GM21619 (cell line): Measurements from ENCODE around the gene INTS12.

ENCODE experiments used
- ATAC-seq: cut with Tn5 transposase; IDR thresholded peaks from one replicate; pipeline ENCODE4 v1.9.1; 2021; ENCODE audit not compliant: unreplicated experiment

The INTS12 gene

GRCh38 chr4:105686571-105686970 is 21.9 kb downstream of the INTS12 start:
- ATAC-seq: no peak

- ATAC-seq: no peak
Observed at GRCh38 chr4:105683038-105683437, 25.5 kb downstream of the INTS12 start.

DNA sequence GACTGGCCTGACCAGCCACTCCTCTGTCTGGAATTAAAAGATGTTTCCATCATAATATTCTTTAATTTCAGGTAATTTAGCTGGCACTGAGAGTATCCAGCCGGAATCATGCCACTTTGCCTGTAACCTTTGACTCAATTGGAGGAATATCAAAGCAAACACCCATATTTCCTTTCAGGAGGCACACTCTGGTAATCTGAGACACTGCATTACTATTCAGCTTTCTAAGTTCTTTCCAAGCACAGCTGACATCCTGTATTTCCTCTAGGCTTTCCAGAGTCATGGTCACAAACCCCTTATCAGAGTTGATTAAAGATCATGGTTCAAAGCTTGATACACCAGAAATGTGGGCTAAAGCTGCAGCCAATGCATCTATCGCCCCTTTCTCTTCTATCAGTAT is 29.3 kb downstream of the INTS12 start:
- no peak for ATAC-seq

GRCh38 chr4:105677709-105678108 is 30.8 kb downstream of the INTS12 start:
- no peak for ATAC-seq

DNA sequence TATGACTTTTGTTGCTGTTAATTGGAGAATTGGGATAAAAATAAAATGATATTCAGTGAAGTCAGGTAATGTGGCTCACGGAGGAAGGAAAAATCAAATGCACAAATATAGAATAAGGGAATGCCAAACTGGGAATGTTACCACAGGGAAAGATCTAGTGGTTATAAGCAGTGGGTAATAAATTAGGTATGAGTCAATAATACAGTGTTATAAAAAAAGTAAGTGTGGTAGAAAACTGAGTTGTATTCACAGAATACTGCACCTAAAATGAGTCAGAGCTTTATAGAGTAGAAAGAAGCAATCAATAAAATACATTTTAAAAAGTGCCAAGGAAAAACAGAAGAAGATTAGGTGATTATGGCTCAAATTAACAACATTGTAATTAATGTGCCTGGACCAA is 34.5 kb downstream of the INTS12 start:
- ATAC-seq: no peak

DNA sequence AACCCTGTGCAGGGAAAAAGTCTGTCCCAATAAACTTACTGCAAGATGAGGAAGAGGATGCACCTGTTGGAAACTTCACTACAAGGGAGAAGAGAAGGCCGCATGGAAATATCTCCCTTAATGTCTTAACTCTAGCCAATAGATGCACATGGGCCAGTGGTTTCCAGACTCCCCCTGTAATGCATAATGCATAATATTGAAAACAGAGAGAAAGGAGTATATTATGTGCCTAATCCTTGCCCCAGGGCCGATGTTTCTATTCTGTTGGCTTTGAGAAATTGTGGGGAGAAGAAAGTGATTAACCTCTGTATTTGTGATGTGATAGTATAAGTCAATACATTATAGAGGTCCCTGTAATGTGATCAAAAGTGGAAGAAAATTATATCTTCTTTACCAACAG is 37.2 kb downstream of the INTS12 start:
- ATAC-seq: no peak

DNA sequence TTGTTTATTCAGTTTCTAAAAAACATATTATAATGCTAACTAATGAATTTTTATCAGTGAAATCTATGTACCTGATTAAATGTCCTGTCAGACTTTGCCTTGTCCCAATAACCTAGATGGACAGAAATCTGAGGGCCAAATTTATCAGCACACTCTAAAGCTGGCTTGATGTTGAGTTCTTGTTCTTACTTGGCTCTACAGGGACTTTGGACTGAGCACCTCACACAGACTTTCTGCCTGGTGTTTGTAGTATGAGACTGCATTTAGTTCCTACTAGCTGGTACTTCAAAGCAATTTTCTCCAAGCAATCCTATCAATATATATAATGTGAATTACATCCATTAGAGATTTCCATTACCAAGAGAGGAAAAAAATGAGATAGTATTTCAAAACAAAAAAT is 37.8 kb downstream of the INTS12 start:
- ATAC-seq: no peak

GRCh38 chr4:105666693-105667092 is 41.8 kb downstream of the INTS12 start:
- peak; percentile 42 for ATAC-seq

DNA sequence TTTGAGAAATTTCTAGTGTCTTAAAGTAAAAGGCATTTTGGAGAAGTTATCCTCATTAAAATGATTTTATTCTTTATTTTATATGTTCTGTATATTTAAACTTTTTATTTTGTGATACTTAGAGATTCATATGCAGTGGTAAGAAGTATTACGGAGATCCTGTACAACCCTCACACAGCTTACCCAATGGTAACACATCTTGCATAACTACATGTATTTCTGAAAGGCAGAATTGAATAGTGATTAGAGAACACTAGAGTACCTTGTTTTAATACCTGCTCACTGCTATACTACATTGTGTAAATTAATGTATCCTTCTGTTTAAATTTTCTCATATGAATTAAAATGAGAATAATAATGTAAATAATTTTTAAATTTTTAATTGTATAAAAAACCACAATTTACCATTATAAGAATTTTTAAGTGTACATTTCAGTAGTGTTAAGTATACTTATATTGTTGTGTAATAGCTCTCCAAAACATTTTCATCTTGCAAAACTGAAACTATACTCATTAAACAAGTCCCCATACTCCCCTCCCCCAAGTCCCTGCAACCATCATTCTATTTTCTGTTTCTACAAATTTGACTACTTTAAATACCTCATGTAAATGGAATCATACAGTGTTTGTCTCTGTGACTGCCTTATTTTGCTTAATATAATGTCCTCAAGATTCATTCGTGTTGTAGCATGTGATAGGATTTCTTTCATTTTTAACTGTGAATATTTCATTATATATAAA is 45.4 kb downstream of the INTS12 start:
- no peak for ATAC-seq

- no peak for ATAC-seq
Observed at GRCh38 chr4:105661028-105661427, 47.5 kb downstream of the INTS12 start.

DNA sequence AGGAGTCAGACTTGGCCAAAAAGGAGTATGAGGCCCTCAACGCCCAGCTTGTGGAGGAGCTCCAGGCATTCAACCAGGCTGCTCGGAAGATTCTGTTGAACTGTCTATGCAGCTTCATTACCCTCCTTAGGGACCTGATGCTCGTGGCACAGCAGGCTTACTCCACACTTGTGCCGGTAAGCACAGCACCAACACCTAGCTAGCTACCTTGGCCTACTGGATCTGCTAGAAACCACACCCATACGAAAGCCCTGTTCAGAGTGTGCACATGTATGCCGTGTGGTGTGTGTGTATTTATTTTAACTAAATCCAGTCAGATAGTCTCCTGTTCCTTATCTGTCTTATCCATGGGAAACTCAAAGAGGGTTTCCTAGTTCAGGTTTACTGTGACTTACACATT is 49.3 kb downstream of the INTS12 start:
- ATAC-seq: no peak

GRCh38 chr4:105657117-105657765 is 51.2 kb downstream of the INTS12 start:
- ATAC-seq: no peak

- ATAC-seq: no peak
Observed at GRCh38 chr4:105652286-105652888, 56.1 kb downstream of the INTS12 start.

GRCh38 chr4:105651884-105652283 is 56.6 kb downstream of the INTS12 start:
- no peak for ATAC-seq

GRCh38 chr4:105650190-105650589 is 58.3 kb downstream of the INTS12 start:
- no peak for ATAC-seq

GRCh38 chr4:105645440-105645839 is 63.0 kb downstream of the INTS12 start:
- ATAC-seq: no peak

- no peak for ATAC-seq
Observed at GRCh38 chr4:105644257-105644656, 64.2 kb downstream of the INTS12 start.

- ATAC-seq: no peak
Observed at GRCh38 chr4:105641845-105642244, 66.6 kb downstream of the INTS12 start.

- peak; percentile 78 for ATAC-seq
Observed at GRCh38 chr4:105637408-105638176, 70.9 kb downstream of the INTS12 start.

DNA sequence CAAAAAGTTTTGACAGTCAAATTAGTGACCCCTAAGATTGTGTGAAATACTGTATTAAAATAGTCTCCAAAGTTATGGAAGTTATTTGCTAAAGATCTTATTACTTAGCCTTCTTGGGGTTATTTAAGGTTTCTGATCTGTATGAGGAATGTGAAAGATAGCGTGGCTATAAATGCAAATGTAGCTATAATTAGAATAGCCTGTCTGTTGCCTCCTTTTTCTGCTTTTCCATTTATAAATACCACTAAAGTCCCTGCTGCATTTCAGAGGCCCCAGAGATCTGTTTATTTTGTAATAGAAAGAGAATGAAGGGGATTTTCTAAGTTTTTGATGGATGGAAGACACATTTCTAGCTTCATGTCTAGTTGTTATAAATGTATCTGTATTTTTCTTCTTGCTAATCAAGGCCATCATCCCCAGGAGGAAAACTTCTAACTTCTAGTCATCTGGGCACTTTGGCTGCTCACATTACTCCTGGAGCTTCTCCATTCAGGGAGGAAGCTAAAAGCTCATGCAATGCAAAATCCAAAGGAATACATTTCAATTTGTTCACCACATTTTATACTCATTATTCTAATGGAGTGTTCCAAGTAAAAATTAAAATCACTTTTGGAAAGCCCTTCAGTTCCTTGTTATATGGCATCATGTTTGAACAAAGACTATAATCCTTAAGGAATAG is 73.9 kb downstream of the INTS12 start:
- ATAC-seq: no peak

GRCh38 chr4:105633241-105633640 is 75.2 kb downstream of the INTS12 start:
- ATAC-seq: no peak
